Panc1 (cell line): ENCODE measurements around the gene CLEC2L. TPM values are rescaled to one million over a fixed set of nuclear protein-coding genes. Genes with fewer than 3 reads are reported as not detected.

Experiments used
- ATAC-seq: fragments of 200-7000 bp; cut with Tn5 transposase; 2 replicates; pipeline ENCODE4 v1.9.1; 2020; ENCODE audit warnings: mild to moderate bottlenecking, moderate library complexity
- BruUV-seq: library from RNA; stranded (reverse); fragments of 400-500 nt; replicated peaks from 2 replicates; lab custom pipeline; 2021; lab: Mats Ljungman, UMichigan
- CTCF ChIA-PET: fragments of 300-600 bp; sonication (Branson Sonifier 250); formaldehyde crosslinking; loops from one replicate; lab custom pipeline; 2022; ENCODE audit warnings: antibody characterized with exemption; lab: Charles Lee
- POLR2A ChIA-PET: fragments of 300-600 bp; sonication (Branson Sonifier 250); formaldehyde crosslinking; loops from one replicate; lab custom pipeline; 2022; ENCODE audit warnings: antibody characterized with exemption; lab: Charles Lee
- DNase-seq: peaks from one replicate; pipeline ENCODE4 v3.0.0-alpha.2; 2010; ENCODE audit warnings: low read depth, low spot score
- H3K27ac ChIP-seq: 2 replicates; pipeline ENCODE4 v1.5.1; 2011; ENCODE audit warnings: mild to moderate bottlenecking, low read length, inconsistent platforms
- H3K27me3 ChIP-seq: fragments of 200-500 bp; sonication (Bioruptor generic); 2 replicates; pipeline ENCODE4 v1.6.0; 2014; ENCODE audit warnings: low read length, inconsistent platforms; ENCODE audit not compliant: control insufficient read depth, insufficient read depth
- H3K36me3 ChIP-seq: fragments of 200-500 bp; sonication (Bioruptor generic); 2 replicates; pipeline ENCODE4 v1.5.1; 2014; ENCODE audit warnings: inconsistent platforms, mild to moderate bottlenecking, low read length, moderate library complexity; ENCODE audit not compliant: control insufficient read depth, insufficient read depth
- H3K4me1 ChIP-seq: 2 replicates; pipeline ENCODE4 v1.5.1; 2011; ENCODE audit warnings: inconsistent platforms, mild to moderate bottlenecking, low read length, moderate library complexity; ENCODE audit not compliant: control insufficient read depth, insufficient read depth
- H3K4me3 ChIP-seq, 2 experiments: 2 replicates each; pipeline ENCODE4 v1.5.1; 2011 to 2012; ENCODE audit warnings: low read depth in 2 of 2, low read length in 2 of 2, mild to moderate bottlenecking in 2 of 2, inconsistent platforms in 1 of 2, moderate library complexity in 1 of 2
- H3K9me3 ChIP-seq: fragments of 200-500 bp; sonication (Bioruptor generic); 2 replicates; pipeline ENCODE4 v1.5.1; 2014; ENCODE audit warnings: low read depth, mild to moderate bottlenecking, inconsistent platforms, low read length, moderate library complexity; ENCODE audit not compliant: control insufficient read depth, insufficient read depth
- POLR2AphosphoS5 ChIP-seq: IDR thresholded peaks from 2 replicates; pipeline ENCODE4 v1.6.1; 2012; ENCODE audit warnings: mild to moderate bottlenecking, low read depth, low read length, moderate library complexity
- SIN3A ChIP-seq: IDR thresholded peaks from 2 replicates; pipeline ENCODE4 v1.6.1; 2012; ENCODE audit warnings: low read depth, mild to moderate bottlenecking, low read length, moderate library complexity, borderline replicate concordance; ENCODE audit not compliant: insufficient read depth
- TCF7L2 ChIP-seq: IDR thresholded peaks from 2 replicates; pipeline ENCODE4 v1.6.1; 2011; ENCODE audit warnings: mild to moderate bottlenecking, low read depth, low read length, inconsistent platforms
- in situ Hi-C: cut with HindIII; loops from 2 replicates; pipeline ENCODE4 v1.10.0; 2016; ENCODE audit warnings: low sequenced_read_pairs, low pct_unique_long_range_greater_than_20kb
- intact Hi-C: fragments of 100-400 bp; cut with micrococcal nuclease; formaldehyde crosslinking; loops from one replicate; pipeline ENCODE4 v1.10.0; 2022; ENCODE audit not compliant: unreplicated experiment
- total RNA-seq: library from RNA; stranded (reverse); gene quantifications from one replicate; pipeline ENCODE4 v1.2.1, GENCODE V29; 2021; ENCODE audit not compliant: unreplicated experiment
- TF ChIP-seq, protein P1 (sequence below): fragments of 450-650 bp; IDR thresholded peaks from 2 replicates; pipeline ENCODE4 v1.5.1; 2017; ENCODE audit warnings: mild to moderate bottlenecking
- TF ChIP-seq, protein P2 (sequence below), 2 experiments: IDR thresholded peaks; 2 replicates each; pipeline ENCODE4 v1.6.1; 2011 to 2012; ENCODE audit warnings: low read depth in 2 of 2, control low read depth in 1 of 2, low read length in 1 of 2, mild to moderate bottlenecking in 1 of 2, moderate library complexity in 1 of 2; ENCODE audit not compliant: insufficient read depth in 1 of 2

The CLEC2L gene
- total RNA-seq, 1 experiment from 2014 or later = not detected

DNA sequence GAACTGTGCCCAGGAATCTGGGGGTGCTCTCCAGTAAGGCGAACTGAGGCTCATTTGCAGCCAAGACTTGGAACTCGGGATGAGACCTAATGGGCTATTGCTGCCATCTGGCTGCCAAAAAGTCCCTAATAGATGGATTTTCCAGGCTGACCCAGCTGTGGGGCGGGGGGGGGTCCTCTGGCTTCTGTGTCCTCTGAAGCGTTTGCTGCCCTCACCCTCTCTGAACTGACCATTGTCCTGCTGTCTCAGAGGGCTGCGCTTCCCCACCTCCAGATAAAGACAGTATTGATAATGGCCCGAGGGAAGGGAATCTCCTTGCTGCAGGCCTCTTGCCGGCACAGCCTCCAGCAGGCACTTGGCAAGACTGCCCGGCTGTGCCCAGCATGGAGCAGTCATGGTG, 46.6 kb downstream of the CLEC2L start:
- in situ Hi-C loops (no loop called here), intact Hi-C loops (no loop called here)
- Histone ChIP-seq H3K4me1 (no peaks in the 10 kb centered on the region), H3K27me3 (no peaks in the 10 kb centered on the region), H3K9me3 (no peaks in the 10 kb centered on the region), H3K27ac (no peak overlapping the region), H3K4me3 (no peak overlapping the region), H3K36me3 (no peaks in the 10 kb centered on the region)
- TF ChIP-seq TCF7L2 (no peak), SIN3A (no peak), POLR2AphosphoS5 (no peak)
- TF ChIP-seq, protein P1, sequence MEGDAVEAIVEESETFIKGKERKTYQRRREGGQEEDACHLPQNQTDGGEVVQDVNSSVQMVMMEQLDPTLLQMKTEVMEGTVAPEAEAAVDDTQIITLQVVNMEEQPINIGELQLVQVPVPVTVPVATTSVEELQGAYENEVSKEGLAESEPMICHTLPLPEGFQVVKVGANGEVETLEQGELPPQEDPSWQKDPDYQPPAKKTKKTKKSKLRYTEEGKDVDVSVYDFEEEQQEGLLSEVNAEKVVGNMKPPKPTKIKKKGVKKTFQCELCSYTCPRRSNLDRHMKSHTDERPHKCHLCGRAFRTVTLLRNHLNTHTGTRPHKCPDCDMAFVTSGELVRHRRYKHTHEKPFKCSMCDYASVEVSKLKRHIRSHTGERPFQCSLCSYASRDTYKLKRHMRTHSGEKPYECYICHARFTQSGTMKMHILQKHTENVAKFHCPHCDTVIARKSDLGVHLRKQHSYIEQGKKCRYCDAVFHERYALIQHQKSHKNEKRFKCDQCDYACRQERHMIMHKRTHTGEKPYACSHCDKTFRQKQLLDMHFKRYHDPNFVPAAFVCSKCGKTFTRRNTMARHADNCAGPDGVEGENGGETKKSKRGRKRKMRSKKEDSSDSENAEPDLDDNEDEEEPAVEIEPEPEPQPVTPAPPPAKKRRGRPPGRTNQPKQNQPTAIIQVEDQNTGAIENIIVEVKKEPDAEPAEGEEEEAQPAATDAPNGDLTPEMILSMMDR = no peak; the same call in 1 of the 2 replicates
- TF ChIP-seq, protein P2, sequence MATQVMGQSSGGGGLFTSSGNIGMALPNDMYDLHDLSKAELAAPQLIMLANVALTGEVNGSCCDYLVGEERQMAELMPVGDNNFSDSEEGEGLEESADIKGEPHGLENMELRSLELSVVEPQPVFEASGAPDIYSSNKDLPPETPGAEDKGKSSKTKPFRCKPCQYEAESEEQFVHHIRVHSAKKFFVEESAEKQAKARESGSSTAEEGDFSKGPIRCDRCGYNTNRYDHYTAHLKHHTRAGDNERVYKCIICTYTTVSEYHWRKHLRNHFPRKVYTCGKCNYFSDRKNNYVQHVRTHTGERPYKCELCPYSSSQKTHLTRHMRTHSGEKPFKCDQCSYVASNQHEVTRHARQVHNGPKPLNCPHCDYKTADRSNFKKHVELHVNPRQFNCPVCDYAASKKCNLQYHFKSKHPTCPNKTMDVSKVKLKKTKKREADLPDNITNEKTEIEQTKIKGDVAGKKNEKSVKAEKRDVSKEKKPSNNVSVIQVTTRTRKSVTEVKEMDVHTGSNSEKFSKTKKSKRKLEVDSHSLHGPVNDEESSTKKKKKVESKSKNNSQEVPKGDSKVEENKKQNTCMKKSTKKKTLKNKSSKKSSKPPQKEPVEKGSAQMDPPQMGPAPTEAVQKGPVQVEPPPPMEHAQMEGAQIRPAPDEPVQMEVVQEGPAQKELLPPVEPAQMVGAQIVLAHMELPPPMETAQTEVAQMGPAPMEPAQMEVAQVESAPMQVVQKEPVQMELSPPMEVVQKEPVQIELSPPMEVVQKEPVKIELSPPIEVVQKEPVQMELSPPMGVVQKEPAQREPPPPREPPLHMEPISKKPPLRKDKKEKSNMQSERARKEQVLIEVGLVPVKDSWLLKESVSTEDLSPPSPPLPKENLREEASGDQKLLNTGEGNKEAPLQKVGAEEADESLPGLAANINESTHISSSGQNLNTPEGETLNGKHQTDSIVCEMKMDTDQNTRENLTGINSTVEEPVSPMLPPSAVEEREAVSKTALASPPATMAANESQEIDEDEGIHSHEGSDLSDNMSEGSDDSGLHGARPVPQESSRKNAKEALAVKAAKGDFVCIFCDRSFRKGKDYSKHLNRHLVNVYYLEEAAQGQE (IDR thresholded peaks at IDR 0.05; ENCODE audit: insufficient read depth in 1 of 2, low read depth in 2 of 2, low read length in 1 of 2) = no peak
- BruUV-seq = no TSS peak
- DNase-seq (no peak), ATAC-seq (no peak)
- ChIA-PET CTCF (interaction anchor here (0.6 kb wide), 2 partner anchors 72 to 183 kb away, joined by 4 to 9 read pairs; no protein-coding TSS in a partner anchor), POLR2A (no interaction called here)

DNA sequence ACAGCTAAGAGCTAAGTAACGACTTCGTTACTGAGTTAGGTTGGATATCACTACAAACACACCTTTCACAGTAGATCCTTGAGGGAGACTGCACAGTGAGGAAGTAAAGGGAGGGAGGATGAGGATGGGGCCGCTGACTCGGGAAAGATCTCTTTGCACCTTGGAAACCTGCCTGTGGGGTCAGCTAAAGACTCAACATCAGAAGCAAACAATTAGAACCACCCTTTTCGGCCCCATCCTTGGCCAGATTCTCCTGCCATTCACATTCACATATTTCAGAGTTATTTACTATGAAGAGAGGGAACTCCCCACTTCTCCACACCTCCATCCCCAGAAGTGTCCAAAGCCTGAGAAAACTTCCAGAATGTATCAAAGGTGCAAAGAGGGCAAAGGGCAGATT, 47.1 kb downstream of the CLEC2L start:
- H3K36me3 ChIP-seq = no peaks in the 10 kb centered on the region
- ATAC-seq (no peak), DNase-seq (no peak)
- in situ Hi-C loops (no loop called here), intact Hi-C loops (no loop called here)
- H3K4me1 ChIP-seq = no peaks in the 10 kb centered on the region
- no peaks in the 10 kb centered on the region for H3K27me3 ChIP-seq
- POLR2A ChIA-PET = no interaction called here
- no TSS peak for BruUV-seq
- H3K27ac ChIP-seq = no peak overlapping the region
- CTCF ChIA-PET = interaction anchor here (0.6 kb wide), 1 partner anchor 73 kb away, joined by 9 read pairs; no protein-coding TSS in a partner anchor
- no peaks in the 10 kb centered on the region for H3K9me3 ChIP-seq
- H3K4me3 ChIP-seq = no peak overlapping the region
- TF ChIP-seq, protein P2 (IDR thresholded peaks at IDR 0.05; ENCODE audit: insufficient read depth in 1 of 2, low read depth in 2 of 2, low read length in 1 of 2) = no peak
- TF ChIP-seq, protein P1 = no peak
- no peak for TF ChIP-seq TCF7L2
- TF ChIP-seq POLR2AphosphoS5 = no peak
